Stimulated activated CD4-positive, alpha-beta T cell treated with anti-CD3 and anti-CD28 coated beads, Interleukin-2, amount 100 ng/mL, for 24 hours (primary cell): ENCODE measurements around the gene GPRC5D.

ENCODE experiments used
- DNase-seq, 2 donors: peaks; one replicate each; pipeline ENCODE4 v3.0.0-alpha.2; 2020

The GPRC5D gene

DNA sequence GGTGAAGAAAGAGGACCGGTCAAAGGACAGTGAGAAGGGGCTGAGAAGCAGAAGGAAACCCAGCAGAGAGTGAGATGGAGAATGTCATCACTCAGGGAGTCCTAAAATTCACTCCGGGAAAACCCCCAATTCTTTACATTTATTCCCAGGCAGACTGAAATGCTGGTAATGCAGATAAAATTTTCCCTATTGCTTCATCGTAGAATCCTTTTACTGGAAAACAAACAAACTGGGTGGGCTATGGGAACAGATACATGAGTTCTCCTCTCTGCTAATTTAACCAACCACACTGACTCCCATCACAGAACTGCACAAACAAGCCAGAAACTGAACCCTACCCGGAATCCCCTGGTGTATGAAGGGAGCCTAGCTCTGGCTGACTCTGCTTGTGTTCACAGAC lies 27.2 kb upstream of the GPRC5D start:
- DNase-seq: no peak

DNA sequence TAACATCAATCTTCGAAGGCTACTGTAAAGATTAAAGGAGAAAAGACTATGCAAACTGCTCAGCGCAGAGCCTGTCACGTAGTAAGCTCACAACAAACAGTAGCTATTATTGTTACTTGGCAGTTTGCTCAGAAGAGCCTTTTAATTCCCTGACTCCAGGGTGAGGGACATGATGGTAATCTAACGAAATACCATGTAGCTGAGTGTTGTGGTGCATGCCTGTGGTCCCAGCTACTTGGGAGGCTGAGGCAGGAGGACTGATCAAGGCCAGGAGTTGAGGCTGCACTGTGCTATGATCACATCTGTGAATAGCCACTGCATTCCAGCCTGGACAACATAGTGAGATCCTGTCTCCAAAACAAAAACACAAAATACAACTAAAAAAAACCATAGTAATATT lies 25.3 kb upstream of the GPRC5D start:
- DNase-seq: no peak

DNA sequence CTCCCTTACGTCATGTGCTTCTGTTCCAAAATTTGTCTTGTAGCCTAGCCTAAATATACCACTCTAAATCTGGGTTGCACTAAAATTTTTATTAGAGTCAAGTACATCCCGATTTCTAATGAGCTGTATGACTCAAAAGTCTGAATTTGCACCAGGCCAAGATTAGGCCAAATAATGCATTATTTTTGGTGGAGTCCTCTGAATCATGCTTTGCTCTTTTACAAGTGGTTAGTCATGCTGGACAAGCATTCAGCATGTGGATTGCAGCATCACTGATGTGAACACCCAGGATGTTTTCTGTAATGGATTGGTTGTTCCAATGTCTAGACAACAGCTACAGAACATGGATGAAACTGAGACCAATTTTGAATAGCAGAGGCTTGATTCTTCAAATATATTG lies 24.4 kb upstream of the GPRC5D start:
- DNase-seq: no peak

DNA sequence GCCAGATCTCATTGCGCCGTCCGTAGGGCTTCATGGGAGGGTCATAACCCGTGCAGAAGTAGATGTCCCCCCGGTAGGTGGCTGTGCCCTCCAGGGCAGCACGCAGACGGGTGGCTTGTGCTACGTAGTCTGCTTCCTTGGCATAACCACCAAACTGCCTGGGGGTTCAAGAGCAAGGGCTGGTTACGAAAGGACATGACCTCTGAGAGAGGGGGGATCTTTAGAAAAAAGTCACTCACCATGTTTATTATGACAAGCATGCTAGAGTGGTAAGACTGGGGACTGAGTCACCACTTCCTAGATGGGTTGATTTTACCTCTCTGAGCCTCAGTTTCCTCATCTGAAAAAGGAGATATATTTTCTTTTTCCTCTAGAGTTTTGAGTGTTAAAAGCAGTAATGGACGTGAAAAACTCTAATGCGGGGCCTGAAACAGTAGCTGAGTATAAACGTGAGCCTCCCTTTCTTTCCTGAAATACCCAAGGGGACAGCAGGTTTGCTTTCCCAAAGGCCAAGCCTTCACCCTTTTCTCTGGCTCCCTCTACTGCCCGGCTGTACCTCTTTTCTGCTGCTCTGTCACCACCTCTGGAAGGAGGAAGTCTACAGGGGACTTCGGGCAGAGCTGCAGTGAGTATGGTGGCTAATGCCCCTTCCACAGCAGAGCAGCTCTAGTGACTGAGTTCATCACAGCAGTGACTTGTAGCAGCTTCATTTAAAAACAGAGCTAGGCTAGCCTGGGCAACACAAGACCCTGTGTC lies 23.5 kb upstream of the GPRC5D start:
- DNase-seq: no peak

DNA sequence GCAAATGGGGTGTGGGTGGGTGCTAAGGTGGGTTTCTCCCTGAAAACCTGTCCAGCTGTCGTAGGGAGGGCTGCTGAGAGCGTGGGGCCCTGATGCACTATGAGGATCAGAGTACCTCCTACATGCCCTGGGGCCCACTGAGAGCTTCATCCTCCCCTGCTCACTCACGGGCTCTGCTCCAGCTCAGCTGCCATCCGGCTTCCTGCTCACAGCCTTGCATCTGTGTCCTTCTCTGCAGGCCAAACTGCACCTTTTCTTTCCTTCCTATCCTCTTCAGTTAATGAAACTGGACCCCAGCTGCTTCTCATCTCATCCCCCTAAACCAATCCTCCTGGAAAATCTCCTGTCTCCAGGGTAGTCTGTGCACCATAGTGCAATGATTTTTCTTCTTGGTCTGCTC lies 22.2 kb upstream of the GPRC5D start:
- DNase-seq: no peak

DNA sequence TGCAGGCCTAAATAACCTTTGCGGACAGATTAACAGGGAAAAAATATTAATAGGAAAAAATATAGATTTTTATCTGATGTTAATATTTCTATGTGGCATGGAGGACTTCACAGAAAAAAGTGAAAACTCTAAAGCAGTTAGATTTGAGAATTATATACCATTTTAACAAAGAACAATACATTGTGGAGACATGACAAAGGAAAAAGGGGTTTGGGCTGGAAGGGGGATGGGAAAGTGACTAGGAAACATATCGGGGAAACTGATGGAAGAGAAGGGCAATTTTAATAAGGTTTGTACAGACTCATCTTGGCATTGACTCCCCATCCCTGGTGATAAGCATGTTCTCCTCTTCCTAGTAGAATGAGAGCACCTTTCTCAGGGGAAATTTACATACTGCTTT lies 21.0 kb upstream of the GPRC5D start:
- no peak for DNase-seq

- DNase-seq: no peak
Measured at GRCh38 chr12:12965836-12966235, 13.9 kb upstream of the GPRC5D start.

GRCh38 chr12:12964255-12964654 lies 12.3 kb upstream of the GPRC5D start:
- no peak for DNase-seq

- DNase-seq: no peak
Measured at GRCh38 chr12:12960639-12961209, 8.8 kb upstream of the GPRC5D start.

GRCh38 chr12:12958886-12959285 lies 6.9 kb upstream of the GPRC5D start:
- DNase-seq: no peak

- DNase-seq: no peak
Measured at GRCh38 chr12:12954878-12955625, 3.1 kb upstream of the GPRC5D start.

GRCh38 chr12:12954356-12954755 lies 2.4 kb upstream of the GPRC5D start:
- no peak for DNase-seq

DNA sequence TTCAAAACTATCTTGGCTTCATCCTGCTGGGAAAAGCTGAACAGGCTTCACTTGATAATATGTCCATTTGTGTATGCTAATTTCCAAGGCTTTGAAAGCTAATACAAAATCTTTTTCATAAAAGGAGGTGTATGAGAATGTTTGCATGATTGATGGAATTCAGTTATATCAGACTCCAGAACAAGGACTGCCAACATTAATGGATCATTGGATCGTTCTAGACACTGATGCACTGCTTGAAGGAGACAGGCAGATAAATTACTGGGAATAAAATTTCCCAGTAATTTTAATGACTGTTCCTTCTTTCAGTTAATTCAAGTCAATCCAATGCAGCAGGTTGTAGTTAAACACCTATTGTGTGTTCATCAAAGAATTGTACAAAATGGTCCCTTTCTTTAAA lies 466 bp downstream of the GPRC5D start:
- no peak for DNase-seq

DNA sequence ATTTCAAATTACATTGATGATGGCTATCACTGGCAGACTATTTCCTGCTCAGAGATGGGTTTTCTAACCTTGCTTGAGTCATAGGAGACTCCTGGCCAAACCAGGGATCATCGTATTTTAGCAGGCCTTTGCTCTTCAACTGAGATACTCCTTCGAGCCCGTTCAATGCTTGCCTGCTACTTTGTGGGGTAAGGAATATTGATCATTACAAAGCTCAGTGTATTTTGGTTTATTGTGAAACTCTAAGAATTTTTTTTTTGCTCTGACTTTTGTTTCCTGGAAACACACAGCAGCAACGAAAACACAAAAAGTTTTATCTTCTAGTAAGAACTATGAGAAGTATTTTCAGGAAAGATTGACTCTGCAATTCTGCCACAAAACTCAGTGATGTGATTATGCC lies 4.1 kb downstream of the GPRC5D start:
- DNase-seq: no peak

DNA sequence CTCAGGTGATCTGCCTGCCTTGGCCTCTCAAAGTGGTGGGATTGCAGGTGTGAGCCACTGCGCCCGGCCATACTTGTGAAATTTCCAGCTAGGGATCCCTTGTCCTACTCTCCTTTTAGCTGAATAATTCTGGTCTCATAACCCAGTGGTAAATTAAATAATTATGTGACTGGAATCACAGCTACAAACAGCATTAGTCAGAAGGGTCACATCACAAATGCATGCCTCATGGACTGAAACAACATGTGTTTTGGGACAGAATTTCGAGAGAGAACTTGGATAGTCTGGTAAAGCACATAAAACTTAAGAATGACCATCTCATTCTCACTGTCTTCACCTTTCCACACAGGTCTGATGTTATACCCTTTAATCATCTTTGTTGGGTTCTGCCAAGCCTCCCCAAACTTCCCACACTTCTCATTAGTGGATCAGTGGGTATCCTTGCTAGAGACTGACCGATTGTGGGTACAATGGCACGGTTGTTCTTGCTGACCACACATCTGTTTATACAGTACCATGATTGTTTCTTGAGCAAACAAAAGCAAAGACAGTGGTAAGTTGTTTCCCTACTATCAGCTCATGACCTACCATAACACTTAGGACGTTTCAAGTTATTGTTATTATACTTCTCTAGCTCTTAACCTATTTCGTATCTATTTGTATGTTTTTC lies 5.1 kb downstream of the GPRC5D start:
- DNase-seq: no peak

DNA sequence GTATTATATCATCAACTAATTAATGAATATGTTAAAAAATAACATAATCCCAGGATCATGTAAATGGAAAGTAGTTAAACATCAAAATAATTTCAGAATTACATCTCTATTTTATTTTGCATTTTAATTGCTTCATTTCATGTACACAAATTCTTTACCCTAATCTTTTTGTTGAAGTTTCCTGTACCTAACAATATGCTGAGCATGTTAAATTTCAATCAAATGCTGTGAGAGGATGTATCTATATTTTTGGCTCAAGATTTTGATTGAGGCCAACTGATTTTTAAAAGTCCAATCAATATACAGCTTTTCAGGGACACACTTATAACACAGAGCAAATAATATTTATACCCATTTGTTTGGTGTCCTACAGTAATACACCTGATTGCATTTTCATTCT lies 6.4 kb downstream of the GPRC5D start:
- no peak for DNase-seq

DNA sequence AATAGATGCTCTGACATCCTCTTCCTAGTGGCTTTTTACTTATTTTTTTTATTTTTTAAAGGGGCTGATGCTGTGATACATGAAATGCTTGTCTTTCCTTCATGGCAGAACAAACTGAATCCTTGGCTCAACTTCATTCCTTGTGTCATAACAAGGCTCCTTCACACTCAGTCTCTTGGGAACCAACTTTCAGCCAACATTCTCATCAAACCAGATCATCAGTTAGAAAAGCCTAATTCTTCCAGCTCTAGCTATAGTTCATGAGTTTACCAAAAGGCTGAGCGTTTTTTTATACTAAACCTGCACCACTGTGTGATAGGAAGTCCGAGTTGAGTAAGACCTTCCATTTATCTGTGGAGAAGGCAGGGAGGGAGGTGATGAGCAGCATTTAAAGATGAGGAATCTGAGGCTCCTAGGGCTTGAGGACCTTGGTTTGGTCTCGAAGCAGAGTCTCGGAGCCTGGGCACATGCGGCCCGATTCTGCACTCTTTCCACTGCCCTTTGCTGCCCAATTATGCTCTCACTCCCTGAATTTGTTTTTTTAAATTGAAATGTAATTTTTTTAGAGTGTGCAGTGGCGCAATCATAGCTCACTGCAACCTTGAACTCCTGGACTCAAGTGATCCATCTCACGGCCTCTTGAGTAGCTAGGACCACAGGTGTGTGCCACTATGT lies 8.2 kb downstream of the GPRC5D start:
- DNase-seq: no peak

GRCh38 chr12:12941450-12942350 lies 10.3 kb downstream of the GPRC5D start:
- DNase-seq: no peak

DNA sequence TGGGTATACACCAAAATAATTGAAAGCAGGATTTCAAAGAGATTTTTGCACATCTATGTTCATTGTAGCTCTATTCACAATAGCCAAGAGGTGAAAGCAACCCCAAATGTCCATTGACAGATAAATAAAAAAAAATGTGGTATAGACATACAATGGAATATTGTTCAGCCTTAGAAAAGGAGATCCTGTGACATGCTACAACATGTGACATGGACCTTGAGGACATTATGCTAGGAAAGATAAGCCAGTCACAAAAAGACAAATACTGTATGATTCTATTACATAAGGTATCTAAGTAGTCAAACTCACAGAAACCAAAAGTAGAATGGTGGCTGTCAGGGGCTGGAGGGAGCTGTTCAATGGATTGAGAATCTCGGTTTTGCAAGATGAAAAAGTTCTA lies 12.1 kb downstream of the GPRC5D start:
- DNase-seq: no peak

- no peak for DNase-seq
Measured at GRCh38 chr12:12938541-12938940, 13.4 kb downstream of the GPRC5D start.

DNA sequence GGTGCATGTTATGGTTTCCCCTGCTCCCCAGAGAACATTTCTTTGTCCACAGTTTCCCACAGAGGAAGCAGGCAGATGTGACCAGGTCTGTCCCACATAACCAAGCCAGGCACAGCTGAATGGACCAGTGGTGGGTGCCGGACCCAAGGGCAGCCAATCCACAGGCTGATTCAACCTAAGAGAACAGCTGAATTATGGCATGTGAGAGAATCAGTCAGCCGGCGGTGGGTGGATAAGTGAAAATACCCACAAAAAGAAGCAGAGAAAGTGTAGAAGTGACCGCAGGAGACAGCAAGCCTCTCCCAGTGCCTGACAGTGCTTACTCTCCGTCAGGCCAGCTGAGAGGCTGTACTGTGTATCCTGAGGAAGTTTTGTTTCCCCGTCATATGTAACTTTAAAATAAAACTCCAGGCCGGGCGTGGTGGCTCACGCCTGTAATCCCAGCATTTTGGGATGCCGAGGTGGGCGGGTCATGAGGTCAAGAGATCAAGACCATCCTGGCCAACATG lies 14.9 kb downstream of the GPRC5D start:
- DNase-seq: no peak

- DNase-seq: no peak
Measured at GRCh38 chr12:12934556-12934955, 17.4 kb downstream of the GPRC5D start.
